Tibial nerve (tissue), 4 donors: Measurements from ENCODE around the gene ENG.
"Not testable (repeated sequence)": the region's sequence is repeated elsewhere in the genome, so short reads cannot be mapped to it uniquely, and the experiment has no call there.

Source experiments
- CTCF ChIP-seq, 5 experiments: fragments of 200-600 bp in 3 of 5; fragments of 450-650 bp in 2 of 5; sonication (generic) in 3 of 5; IDR thresholded peaks; one replicate each; pipeline ENCODE4 v1.5.1; 2016 to 2019; ENCODE audit warnings: antibody characterized with exemption in 5 of 5, mild to moderate bottlenecking in 3 of 5, moderate library complexity in 2 of 5
- EP300 ChIP-seq, 2 donors: sonication (generic); formaldehyde crosslinking; IDR thresholded peaks; one replicate each; pipeline ENCODE4 v1.6.1; 2017; ENCODE audit warnings: antibody characterized with exemption in 2 of 2, mild to moderate bottlenecking in 1 of 2
- POLR2A ChIP-seq, 2 donors: fragments of 450-650 bp; IDR thresholded peaks; one replicate each; pipeline ENCODE4 v1.6.1; 2017; ENCODE audit warnings: antibody characterized with exemption in 2 of 2, mild to moderate bottlenecking in 2 of 2, moderate library complexity in 2 of 2

- TF ChIP-seq POLR2A, EP300 (IDR thresholded peaks at IDR 0.05): not testable (repeated sequence)
- TF ChIP-seq CTCF (IDR thresholded peaks at IDR 0.05) = peak in 1 of 5 experiments; percentile 4
Observed at GRCh38 chr9:127780909-127781308, 73.5 kb downstream of the ENG start.
